HG03196 (cell line): ENCODE data around the gene COL18A1.
"Not testable (repeated sequence)": the region's sequence is repeated elsewhere in the genome, so short reads cannot be mapped to it uniquely, and the experiment has no call there.

Source experiments
- ATAC-seq: cut with Tn5 transposase; IDR thresholded peaks from one replicate; pipeline ENCODE4 v1.9.1; 2021; ENCODE audit not compliant: unreplicated experiment

The COL18A1 gene

DNA sequence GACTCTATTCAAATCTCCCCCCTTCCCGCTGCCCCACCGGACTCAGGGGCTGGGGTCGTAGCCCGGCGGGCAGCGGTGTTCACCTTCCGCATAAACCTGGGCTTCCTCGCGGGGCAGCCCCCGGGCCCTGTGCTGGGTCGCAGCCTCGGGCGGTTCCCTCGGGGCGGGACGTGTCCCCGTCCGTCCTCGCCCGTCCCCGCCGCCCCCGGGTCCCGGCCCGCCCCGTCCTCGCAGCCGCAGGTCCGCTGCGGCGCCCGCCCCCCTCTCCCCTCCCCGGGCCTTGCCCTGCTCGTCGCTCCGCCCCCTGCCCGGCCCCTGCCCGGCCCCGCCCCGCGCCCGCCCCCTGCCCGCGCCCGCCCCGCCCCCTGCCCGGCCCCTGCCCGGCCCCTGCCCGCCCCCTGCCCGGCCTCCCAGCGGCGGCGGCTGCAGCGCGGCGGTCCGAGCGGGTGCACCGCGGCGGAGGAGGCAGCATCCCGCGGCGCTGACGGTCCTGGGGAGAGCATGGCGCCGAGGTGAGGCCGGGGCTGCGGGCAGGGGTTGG is at the start of gene COL18A1:
COL18A1 (plus strand) TSS at position 436 of the 541 bp plus-strand sequence; CDS start at position 502, 66 bp downstream.
- no peak for ATAC-seq

- ATAC-seq: no peak
Observed at GRCh38 chr21:45355573-45355972, 49.4 kb upstream of the COL18A1 start.

GRCh38 chr21:45356251-45356650 is 48.7 kb upstream of the COL18A1 start:
- ATAC-seq: no peak

GRCh38 chr21:45356653-45357435 is 48.1 kb upstream of the COL18A1 start:
- ATAC-seq: no peak

GRCh38 chr21:45357436-45358260 is 47.3 kb upstream of the COL18A1 start:
- no peak for ATAC-seq

DNA sequence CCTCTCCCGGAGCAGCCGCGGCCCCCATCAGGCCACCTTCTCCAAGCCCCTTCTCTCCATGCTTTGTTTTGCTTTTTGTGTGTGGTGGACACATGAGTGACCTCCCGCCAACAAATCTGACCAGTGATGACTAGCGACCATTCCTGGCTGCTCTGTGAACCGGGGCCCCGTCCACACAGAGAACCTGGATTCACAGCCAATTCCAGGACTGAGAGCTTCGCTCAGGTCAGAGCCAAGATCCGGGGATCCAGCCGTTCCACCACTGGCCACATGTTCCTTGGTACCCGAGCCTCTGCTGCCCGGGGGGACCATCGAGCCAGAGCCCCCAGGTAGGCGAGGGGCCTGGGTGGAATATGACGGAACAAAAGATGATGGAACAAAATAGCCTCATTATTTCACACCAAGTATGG is 46.7 kb upstream of the COL18A1 start:
- no peak for ATAC-seq

- no peak for ATAC-seq
Observed at GRCh38 chr21:45358711-45359310, 46.2 kb upstream of the COL18A1 start.

- ATAC-seq: no peak
Observed at GRCh38 chr21:45359451-45360217, 45.3 kb upstream of the COL18A1 start.

GRCh38 chr21:45361033-45361997 is 43.6 kb upstream of the COL18A1 start:
- no peak for ATAC-seq

- no peak for ATAC-seq
Observed at GRCh38 chr21:45362077-45362747, 42.8 kb upstream of the COL18A1 start.

DNA sequence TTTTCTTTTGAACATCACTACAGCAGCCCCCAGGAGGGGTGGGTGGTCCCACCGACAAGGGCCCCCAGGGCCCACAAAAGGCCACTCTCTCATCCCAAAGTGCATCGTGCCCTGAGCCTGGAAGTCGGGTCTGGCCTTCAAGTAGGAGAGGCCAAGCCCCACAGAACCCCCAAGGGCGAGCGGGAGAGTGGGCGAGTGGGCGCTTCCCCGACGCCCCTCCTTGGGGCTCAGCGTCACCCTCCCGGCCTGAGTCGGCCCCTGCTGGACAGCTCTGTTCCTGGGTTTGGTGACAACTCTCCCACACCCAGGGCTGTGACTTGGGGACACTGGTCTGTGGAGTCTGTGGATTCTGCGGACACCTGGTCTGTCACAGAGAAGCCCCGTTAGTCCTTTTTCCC is 42.2 kb upstream of the COL18A1 start:
- no peak for ATAC-seq

DNA sequence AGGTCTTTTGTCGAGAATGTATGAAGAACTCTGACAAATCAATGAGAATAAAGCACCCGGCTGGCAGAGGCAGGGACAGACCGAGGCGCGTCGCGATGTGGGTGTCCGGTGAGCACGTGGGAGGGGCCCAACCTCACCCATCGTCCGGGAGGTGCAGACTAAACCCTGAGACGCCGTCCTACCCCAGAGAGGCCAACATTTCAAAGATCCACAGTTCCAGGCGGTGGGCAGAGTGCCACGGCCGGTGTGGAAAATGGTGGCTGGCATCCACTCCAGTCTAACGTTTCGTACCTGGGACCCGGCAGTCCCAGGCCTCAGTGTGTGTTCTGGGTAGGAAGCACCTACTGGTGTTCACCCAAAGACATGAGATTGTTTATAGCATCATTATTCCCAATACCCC is 41.7 kb upstream of the COL18A1 start:
- ATAC-seq: not testable (repeated sequence)

DNA sequence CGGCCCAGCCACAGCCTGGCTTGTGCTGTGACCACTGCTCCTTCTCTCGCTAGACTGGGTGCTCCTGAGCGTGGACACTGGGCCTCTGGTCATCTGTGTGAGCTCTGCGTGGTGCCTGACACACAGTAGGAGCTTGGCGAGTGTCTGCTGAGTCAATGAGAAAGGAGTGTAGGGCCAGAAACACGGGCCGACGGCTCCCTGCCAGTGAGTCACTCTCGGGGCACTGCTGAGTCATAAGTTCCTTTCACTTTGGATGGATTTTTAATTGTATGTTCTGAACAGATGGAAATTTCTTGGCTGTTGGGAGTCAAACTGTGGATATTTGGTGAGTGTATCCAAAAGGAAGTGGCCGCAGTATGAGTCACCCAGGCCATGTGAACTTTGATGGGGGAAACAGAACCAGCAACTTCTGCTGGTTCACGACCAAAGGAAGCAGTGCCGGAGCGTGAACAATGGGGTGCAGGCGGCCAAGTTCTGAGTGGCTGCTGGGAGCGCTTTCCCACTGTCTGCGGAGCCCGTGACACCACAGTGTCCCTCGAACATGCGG is 41.0 kb upstream of the COL18A1 start:
- ATAC-seq: no peak

- ATAC-seq: no peak
Observed at GRCh38 chr21:45364468-45365185, 40.3 kb upstream of the COL18A1 start.

DNA sequence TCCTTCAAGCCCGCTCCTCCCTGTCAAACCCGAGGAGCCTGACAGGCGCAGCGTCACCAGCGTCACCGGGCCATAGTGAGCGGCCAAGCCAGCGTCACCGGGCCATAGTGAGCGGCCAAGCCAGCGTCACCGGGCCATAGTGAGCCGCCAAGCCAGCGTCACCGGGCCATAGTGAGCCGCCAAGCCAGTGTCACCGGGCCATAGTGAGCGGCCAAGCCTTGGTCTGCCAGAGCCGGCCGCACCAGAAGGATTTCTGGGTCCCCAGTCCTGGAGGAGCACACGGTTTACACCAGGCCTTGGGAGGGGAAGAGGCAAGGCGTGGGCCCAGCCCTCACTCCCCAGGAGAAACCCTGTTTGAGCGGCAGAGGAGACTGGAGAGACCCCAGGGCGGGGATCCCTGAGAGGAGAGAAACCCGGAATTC is 39.8 kb upstream of the COL18A1 start:
- ATAC-seq: no peak

DNA sequence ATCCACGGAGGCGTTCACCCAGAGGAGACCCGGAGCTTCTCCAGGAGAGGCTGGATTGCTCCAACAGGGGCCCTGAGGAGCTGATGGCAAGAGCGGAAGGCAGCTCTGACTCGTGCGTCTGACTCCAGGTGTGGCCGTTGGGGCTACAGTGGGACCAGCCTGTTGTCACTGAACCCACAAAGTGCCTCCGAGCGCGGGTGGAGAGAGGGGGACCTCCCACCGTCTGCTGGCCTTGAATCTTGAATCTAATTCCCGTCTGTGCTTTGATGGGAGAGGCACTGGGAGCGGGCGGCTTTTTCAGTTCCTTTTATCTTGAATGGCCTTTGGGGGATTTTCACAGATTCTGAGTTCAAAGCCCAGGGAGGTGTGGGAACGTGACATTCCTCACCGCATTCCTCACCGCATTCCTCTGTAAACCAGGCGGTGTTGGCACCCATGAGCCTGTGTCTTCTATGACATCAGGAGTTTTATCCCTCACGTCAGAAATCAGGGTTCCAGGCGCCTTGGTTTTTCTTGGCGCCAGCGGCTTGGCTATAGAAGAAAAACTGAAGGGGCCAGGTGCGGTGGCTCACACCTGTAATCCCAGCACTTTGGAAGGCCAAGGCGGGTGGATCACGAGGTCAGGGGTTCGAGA is 39.2 kb upstream of the COL18A1 start:
- no peak for ATAC-seq

GRCh38 chr21:45366476-45366875 is 38.5 kb upstream of the COL18A1 start:
- no peak for ATAC-seq
